Activated T-helper 1 cell treated with anti-CD3 and anti-CD28 coated beads, Interleukin-12 subunit alpha, Interleukin-12 subunit beta, Interleukin-2, Interleukin-4 antibody, amounts not matched to agents 30 ng/mL and 10 ng/mL and 1 ng/mL, durations not matched to agents 14 hours and 24 hours and 36 hours (primary cell): Measurements from ENCODE around the gene CCL2. TPM values are rescaled to one million over a fixed set of nuclear protein-coding genes. Genes with fewer than 3 reads are reported as not detected.

ENCODE experiments used
- DNase-seq: peaks from one replicate; pipeline ENCODE4 v3.0.0; 2021; ENCODE audit warnings: low spot score
- H3K27ac Mint-ChIP-seq: one replicate; pipeline ENCODE4 v1.8.0; 2021; ENCODE audit warnings: mild to moderate bottlenecking, mixed read lengths
- H3K27me3 Mint-ChIP-seq: one replicate; pipeline ENCODE4 v1.8.0; 2022; ENCODE audit warnings: mild to moderate bottlenecking, moderate library complexity, mixed read lengths; ENCODE audit not compliant: insufficient read depth
- H3K36me3 Mint-ChIP-seq: one replicate; pipeline ENCODE4 v1.8.0; 2021; ENCODE audit warnings: low read depth, mixed read lengths
- H3K4me1 Mint-ChIP-seq: one replicate; pipeline ENCODE4 v1.8.0; 2021; ENCODE audit warnings: low read depth, mixed read lengths
- H3K4me3 Mint-ChIP-seq: one replicate; pipeline ENCODE4 v1.8.0; 2021; ENCODE audit warnings: mild to moderate bottlenecking, moderate library complexity, mixed read lengths
- H3K9me3 Mint-ChIP-seq: one replicate; pipeline ENCODE4 v1.8.0; 2021; ENCODE audit warnings: mixed read lengths
- intact Hi-C: fragments of 100-400 bp; cut with micrococcal nuclease; formaldehyde crosslinking; loops from one replicate; pipeline ENCODE4 v1.15.1; 2024
- total RNA-seq: library from RNA; stranded (reverse); gene quantifications from 2 replicates; pipeline ENCODE4 v1.2.3, GENCODE V29; 2022

CCL2 gene
- total RNA-seq, 1 donor from 2014 or later, result 0.65 TPM

DNA sequence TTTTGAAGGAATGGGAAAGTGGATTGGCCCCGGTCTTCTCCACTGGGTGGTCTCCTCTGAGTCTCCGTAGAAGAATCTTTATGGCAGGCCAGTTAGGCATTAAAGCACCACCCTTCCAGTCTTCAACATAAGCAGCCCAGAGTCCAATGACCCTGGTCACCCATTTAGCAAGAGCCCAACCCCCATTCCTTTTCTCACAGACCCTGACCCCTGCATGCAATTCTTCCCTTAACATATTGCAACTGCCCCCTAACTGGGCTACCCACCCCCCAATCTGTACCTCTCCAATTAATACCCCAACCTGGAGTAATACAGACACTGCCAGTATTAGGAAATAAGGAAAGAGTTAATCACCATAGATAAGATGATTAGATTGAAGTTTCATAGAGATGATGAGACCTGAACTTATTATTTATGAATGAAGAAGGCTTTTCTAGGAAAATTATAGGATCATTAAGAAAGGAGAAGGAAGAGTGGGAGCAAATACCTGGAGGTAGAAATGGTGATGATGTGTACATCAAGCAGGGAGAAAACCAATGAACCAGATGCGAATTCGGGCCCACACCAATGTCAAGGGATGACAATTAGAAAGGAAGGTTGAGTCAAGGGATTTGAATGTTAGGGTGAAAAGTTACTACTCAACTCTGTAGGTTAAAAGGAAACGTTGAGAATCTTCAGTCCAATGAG lies 2.4 kb downstream of the CCL2 start:
- Mint-ChIP-seq H3K9me3 (no peaks in the 10 kb centered on the region), H3K27ac (no peak overlapping the region), H3K4me1 (peaks cover 28% of the 10 kb centered on the region), H3K27me3 (peaks cover 36% of the 10 kb centered on the region), H3K36me3 (no peaks in the 10 kb centered on the region), H3K4me3 (no peak overlapping the region)
- DNase-seq, result no peak
- intact Hi-C loops, result no loop called here

GRCh38 chr17:34257986-34258326 lies 2.9 kb downstream of the CCL2 start:
- peaks cover 24% of the 10 kb centered on the region for H3K4me1 Mint-ChIP-seq
- H3K27me3 Mint-ChIP-seq, result peaks cover 32% of the 10 kb centered on the region
- no peaks in the 10 kb centered on the region for H3K36me3 Mint-ChIP-seq
- no peak for DNase-seq
- H3K27ac Mint-ChIP-seq, result no peak overlapping the region
- H3K4me3 Mint-ChIP-seq, result no peak overlapping the region
- H3K9me3 Mint-ChIP-seq, result no peaks in the 10 kb centered on the region
- intact Hi-C loops, result no loop called here

DNA sequence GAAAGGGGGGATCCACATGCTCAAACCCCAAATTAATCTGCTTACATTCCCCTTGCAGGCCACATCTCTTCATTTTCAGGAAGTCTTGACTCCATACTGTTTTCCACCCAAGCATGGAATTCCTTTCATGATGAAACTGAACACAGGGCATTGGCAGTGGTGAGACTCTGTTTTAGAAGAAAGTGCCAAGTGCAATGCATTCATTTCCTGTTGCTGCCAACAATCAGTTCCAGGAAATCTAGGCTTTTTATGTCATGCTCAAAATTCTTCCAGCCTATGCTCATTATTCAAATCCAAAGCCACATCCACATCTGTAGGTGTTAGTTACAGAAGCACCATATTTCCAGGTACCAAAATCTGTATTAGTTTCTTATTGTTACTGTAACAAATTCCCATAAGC lies 4.1 kb downstream of the CCL2 start:
- H3K9me3 Mint-ChIP-seq, result no peaks in the 10 kb centered on the region
- DNase-seq, result no peak
- H3K27ac Mint-ChIP-seq, result no peak overlapping the region
- H3K36me3 Mint-ChIP-seq, result no peaks in the 10 kb centered on the region
- no peak overlapping the region for H3K4me3 Mint-ChIP-seq
- intact Hi-C loops, result no loop called here
- H3K4me1 Mint-ChIP-seq, result peaks cover 22% of the 10 kb centered on the region
- peaks cover 32% of the 10 kb centered on the region for H3K27me3 Mint-ChIP-seq

GRCh38 chr17:34260861-34261260 lies 5.8 kb downstream of the CCL2 start:
- Mint-ChIP-seq H3K4me1 (peaks cover 16% of the 10 kb centered on the region), H3K27ac (no peak overlapping the region), H3K27me3 (peaks cover 33% of the 10 kb centered on the region), H3K9me3 (no peaks in the 10 kb centered on the region), H3K36me3 (no peaks in the 10 kb centered on the region), H3K4me3 (no peak overlapping the region)
- DNase-seq, result no peak
- intact Hi-C loops, result loop anchor here (1.0 to 5.0 kb wide), 2 partner anchors 46 to 60 kb away; no protein-coding TSS in a partner anchor

GRCh38 chr17:34261568-34262337 lies 6.7 kb downstream of the CCL2 start:
- peak; percentile 4 for DNase-seq
- peaks cover 16% of the 10 kb centered on the region for H3K4me1 Mint-ChIP-seq
- intact Hi-C loops, result loop anchor here (1.0 to 5.0 kb wide), 2 partner anchors 46 to 60 kb away; no protein-coding TSS in a partner anchor
- no peak overlapping the region for H3K4me3 Mint-ChIP-seq
- H3K27me3 Mint-ChIP-seq, result peaks cover 31% of the 10 kb centered on the region
- no peaks in the 10 kb centered on the region for H3K36me3 Mint-ChIP-seq
- no peaks in the 10 kb centered on the region for H3K9me3 Mint-ChIP-seq
- H3K27ac Mint-ChIP-seq, result no peak overlapping the region

- Mint-ChIP-seq H3K27me3 (peaks cover 41% of the 10 kb centered on the region), H3K9me3 (no peaks in the 10 kb centered on the region), H3K36me3 (no peaks in the 10 kb centered on the region), H3K4me1 (peaks cover 9% of the 10 kb centered on the region), H3K27ac (no peak overlapping the region), H3K4me3 (no peak overlapping the region)
- no peak for DNase-seq
- intact Hi-C loops, result no loop called here
Measured at GRCh38 chr17:34265711-34266110, 10.6 kb downstream of the CCL2 start.

DNA sequence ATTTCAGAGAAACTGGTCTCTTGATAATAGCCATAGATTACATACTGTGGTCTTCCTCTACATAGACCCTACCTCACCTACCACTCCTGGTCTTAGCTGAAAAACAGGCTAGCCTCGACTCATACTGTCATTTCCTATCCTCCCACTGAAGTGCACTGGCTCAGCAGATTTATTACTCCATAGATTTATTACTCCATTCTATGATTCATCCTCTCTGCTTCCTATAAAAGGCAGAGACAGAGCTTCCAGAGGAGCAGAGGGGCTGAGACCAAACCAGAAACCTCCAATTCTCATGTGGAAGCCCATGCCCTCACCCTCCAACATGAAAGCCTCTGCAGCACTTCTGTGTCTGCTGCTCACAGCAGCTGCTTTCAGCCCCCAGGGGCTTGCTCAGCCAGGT lies 14.9 kb downstream of the CCL2 start, which contains the start of gene CCL7:
Gene CCL7 (plus strand): TSS at position 253 of the 400 bp plus-strand sequence. CDS start 70 bp downstream, at position 323.
- H3K27me3 Mint-ChIP-seq, result peaks cover 44% of the 10 kb centered on the region
- H3K9me3 Mint-ChIP-seq, result no peaks in the 10 kb centered on the region
- H3K4me1 Mint-ChIP-seq, result no peaks in the 10 kb centered on the region
- no peak within 1 kb of the TSS for H3K4me3 Mint-ChIP-seq
- no peak for DNase-seq
- intact Hi-C loops, result no loop called here
- H3K36me3 Mint-ChIP-seq, result no peaks in the 10 kb centered on the region
- no peak within 1 kb of the TSS for H3K27ac Mint-ChIP-seq

GRCh38 chr17:34275881-34276280 lies 20.8 kb downstream of the CCL2 start:
- intact Hi-C loops, result no loop called here
- H3K27ac Mint-ChIP-seq, result no peak overlapping the region
- peaks cover 31% of the 10 kb centered on the region for H3K27me3 Mint-ChIP-seq
- DNase-seq, result no peak
- H3K36me3 Mint-ChIP-seq, result no peaks in the 10 kb centered on the region
- H3K9me3 Mint-ChIP-seq, result no peaks in the 10 kb centered on the region
- no peaks in the 10 kb centered on the region for H3K4me1 Mint-ChIP-seq
- no peak overlapping the region for H3K4me3 Mint-ChIP-seq

DNA sequence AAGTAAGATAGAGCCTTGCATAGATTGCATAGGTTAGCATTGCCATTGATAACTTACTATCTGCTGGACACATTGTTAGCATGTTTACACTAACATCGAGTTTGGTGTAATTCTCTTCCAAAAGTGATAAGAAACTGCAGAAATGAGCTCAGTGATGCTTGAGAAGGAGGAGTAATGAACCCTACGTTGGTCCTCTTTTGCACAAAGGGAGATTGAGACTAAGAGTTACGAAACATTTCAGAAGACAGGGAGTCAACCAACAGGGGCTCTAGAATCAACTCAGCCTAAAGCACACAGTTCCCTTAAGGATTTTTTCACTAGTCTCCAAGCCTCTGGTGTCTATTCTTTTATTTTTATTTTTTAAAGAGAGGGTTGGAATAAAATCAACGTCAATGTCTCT lies 21.7 kb downstream of the CCL2 start:
- no peak for DNase-seq
- no peak overlapping the region for H3K27ac Mint-ChIP-seq
- H3K4me3 Mint-ChIP-seq, result no peak overlapping the region
- no peaks in the 10 kb centered on the region for H3K4me1 Mint-ChIP-seq
- no peaks in the 10 kb centered on the region for H3K9me3 Mint-ChIP-seq
- peaks cover 31% of the 10 kb centered on the region for H3K27me3 Mint-ChIP-seq
- intact Hi-C loops, result no loop called here
- no peaks in the 10 kb centered on the region for H3K36me3 Mint-ChIP-seq

- intact Hi-C loops, result no loop called here
- DNase-seq, result no peak
- no peak overlapping the region for H3K4me3 Mint-ChIP-seq
- no peak overlapping the region for H3K27ac Mint-ChIP-seq
- no peaks in the 10 kb centered on the region for H3K4me1 Mint-ChIP-seq
- H3K36me3 Mint-ChIP-seq, result no peaks in the 10 kb centered on the region
- H3K27me3 Mint-ChIP-seq, result peaks cover 29% of the 10 kb centered on the region
- H3K9me3 Mint-ChIP-seq, result no peaks in the 10 kb centered on the region
Measured at GRCh38 chr17:34283571-34283970, 28.5 kb downstream of the CCL2 start.

DNA sequence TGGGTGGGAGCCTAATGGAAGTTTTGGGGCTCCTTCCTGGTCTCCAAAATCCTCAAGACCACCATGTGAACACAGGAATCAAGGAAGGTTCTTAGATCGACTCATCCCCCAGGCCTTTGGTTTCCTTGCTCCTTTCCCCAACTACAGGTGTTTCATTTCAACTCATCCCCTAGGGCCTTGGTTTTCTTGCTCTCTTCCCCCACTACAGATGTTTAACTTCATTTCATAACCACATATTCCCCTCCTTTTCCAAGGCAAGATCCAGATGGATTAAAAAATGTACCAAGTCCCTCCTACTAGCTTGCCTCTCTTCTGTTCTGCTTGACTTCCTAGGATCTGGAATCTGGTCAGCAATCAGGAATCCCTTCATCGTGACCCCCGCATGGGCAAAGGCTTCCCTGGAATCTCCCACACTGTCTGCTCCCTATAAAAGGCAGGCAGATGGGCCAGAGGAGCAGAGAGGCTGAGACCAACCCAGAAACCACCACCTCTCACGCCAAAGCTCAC lies 30.3 kb downstream of the CCL2 start, which contains the start of gene CCL11:
Gene CCL11 (plus strand): TSS at position 457 of the 507 bp plus-strand sequence. CDS start 67 bp downstream, outside the sequence.
- no peak for DNase-seq
- no peaks in the 10 kb centered on the region for H3K9me3 Mint-ChIP-seq
- H3K27ac Mint-ChIP-seq, result no peak within 1 kb of the TSS
- no peaks in the 10 kb centered on the region for H3K36me3 Mint-ChIP-seq
- peaks cover 20% of the 10 kb centered on the region for H3K27me3 Mint-ChIP-seq
- intact Hi-C loops, result no loop called here
- no peak within 1 kb of the TSS for H3K4me3 Mint-ChIP-seq
- no peaks in the 10 kb centered on the region for H3K4me1 Mint-ChIP-seq

DNA sequence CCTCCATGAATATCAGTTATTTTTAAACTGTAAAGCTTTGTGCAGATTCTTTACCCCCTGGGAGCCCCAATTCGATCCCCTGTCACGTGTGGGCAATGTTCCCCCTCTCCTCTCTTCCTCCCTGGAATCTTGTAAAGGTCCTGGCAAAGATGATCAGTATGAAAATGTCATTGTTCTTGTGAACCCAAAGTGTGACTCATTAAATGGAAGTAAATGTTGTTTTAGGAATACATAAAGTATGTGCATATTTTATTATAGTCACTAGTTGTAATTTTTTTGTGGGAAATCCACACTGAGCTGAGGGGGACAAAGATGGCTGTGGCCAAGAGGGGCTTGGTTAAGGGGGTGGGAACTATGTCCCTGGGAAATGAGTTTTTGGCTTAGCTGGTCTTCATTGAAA lies 32.8 kb downstream of the CCL2 start:
- intact Hi-C loops, result no loop called here
- Mint-ChIP-seq H3K4me3 (no peak overlapping the region), H3K27ac (peak overlapping the region; percentile 50), H3K27me3 (peaks cover 15% of the 10 kb centered on the region), H3K4me1 (no peaks in the 10 kb centered on the region), H3K9me3 (no peaks in the 10 kb centered on the region), H3K36me3 (no peaks in the 10 kb centered on the region)
- no peak for DNase-seq

DNA sequence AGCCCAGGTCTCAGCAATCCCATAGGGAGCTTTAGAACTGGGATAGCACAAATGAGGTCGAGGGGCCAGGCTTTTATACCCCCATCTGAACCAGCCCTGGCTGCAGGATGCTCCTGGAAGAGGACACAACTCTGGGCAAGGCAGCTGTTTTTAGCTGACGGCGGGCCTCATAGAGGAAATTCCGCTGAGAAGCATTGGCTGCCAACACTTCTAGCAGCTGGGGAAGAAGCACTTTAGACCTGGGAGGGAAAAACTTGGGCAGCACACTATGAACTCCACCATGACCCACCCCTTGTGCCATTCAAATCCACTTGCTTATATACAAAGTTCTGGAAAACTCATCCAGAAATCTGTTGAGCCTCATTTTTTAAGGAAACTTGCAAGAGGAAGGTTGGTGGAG lies 35.5 kb downstream of the CCL2 start:
- H3K36me3 Mint-ChIP-seq, result no peaks in the 10 kb centered on the region
- no peaks in the 10 kb centered on the region for H3K9me3 Mint-ChIP-seq
- no peaks in the 10 kb centered on the region for H3K4me1 Mint-ChIP-seq
- peaks cover 13% of the 10 kb centered on the region for H3K27me3 Mint-ChIP-seq
- DNase-seq, result no peak
- no peak overlapping the region for H3K27ac Mint-ChIP-seq
- no peak overlapping the region for H3K4me3 Mint-ChIP-seq
- intact Hi-C loops, result no loop called here
